ENCODE measurements around the gene HLA-DOA. TPM values are rescaled to one million over a fixed set of nuclear protein-coding genes. Genes with fewer than 3 reads are reported as not detected.
A peak's percentile ranks its signal among the peaks of the same experiment; 100 is the strongest.

HLA-DOA gene
- total and polyA plus RNA-seq, 10 of the 15 experiments (the other 5 are each of a cell fraction or from before 2014, with no cell fraction given), result 8.8 to 108 (median 58.3) TPM

GRCh38 chr6:33014841-33015634 is 5.6 kb upstream of the HLA-DOA start (continued):
- peak; percentile 57 to 80 (median 68); a peak in 5 of 6 replicates for TF ChIP-seq CTCF (IDR thresholded peaks at IDR 0.05 in 2 of 3, conservative IDR thresholded peaks at IDR 0.05 in 1 of 3; ENCODE audit: control insufficient read depth in 2 of 3, extremely low read depth in 1 of 3, insufficient read depth in 1 of 3, low read depth in 3 of 3, low read length in 3 of 3)
- TF ChIP-seq ZZZ3 (IDR thresholded peaks at IDR 0.05; ENCODE audit: control insufficient read depth, insufficient read length, low read depth), result no peak
- TF ChIP-seq NBN (IDR thresholded peaks at IDR 0.05), result peak; percentile 45; the same call in 1 of the 2 replicates
- peak; percentile 53; the same call in 1 of the 2 replicates for TF ChIP-seq YY1 (IDR thresholded peaks at IDR 0.05; ENCODE audit: low read depth, low read length)
- no peak for TF ChIP-seq USF1 (IDR thresholded peaks at IDR 0.05; ENCODE audit: borderline replicate concordance, extremely low read length, insufficient read depth, low read depth, low read length)
- peak; percentile 94 for TF ChIP-seq RAD21 (IDR thresholded peaks at IDR 0.05; ENCODE audit: insufficient read depth, low read depth, low read length)
- TF ChIP-seq MLLT1 (IDR thresholded peaks at IDR 0.05), result peak; percentile 51
- TF ChIP-seq CHD1 (IDR thresholded peaks at IDR 0.05; ENCODE audit: low read depth, low read length), result no peak
- TF ChIP-seq SMAD1 (IDR thresholded peaks at IDR 0.05; ENCODE audit: low read depth, partially characterized antibody), result no peak
- TF ChIP-seq MEF2A (IDR thresholded peaks at IDR 0.05; ENCODE audit: insufficient read depth, low read depth, low read length), result no peak
- no peak for TF ChIP-seq POU2F2 (IDR thresholded peaks at IDR 0.05; ENCODE audit: borderline replicate concordance, low read depth, low read length)
- no peak for TF ChIP-seq SIN3A (IDR thresholded peaks at IDR 0.05; ENCODE audit: low read depth, low read length)
- 0 out of 2 replicates have a peak, but pooled peaks have one; percentile 70 for TF ChIP-seq WRNIP1 (IDR thresholded peaks at IDR 0.05; ENCODE audit: borderline replicate concordance, low read depth, low read length)
- peak; percentile 51; the same call in 1 of the 2 replicates for TF ChIP-seq RFX5 (IDR thresholded peaks at IDR 0.05; ENCODE audit: low read depth, low read length)
- TF ChIP-seq HSF1 (IDR thresholded peaks at IDR 0.05; ENCODE audit: low read depth, low read length), result no peak
- TF ChIP-seq PBX3 (IDR thresholded peaks at IDR 0.05; ENCODE audit: insufficient replicate concordance, low read depth, low read length), result no peak
- TF ChIP-seq RB1 (IDR thresholded peaks at IDR 0.05; ENCODE audit: borderline replicate concordance), result peak; percentile 63; the same call in 1 of the 2 replicates
- peak; percentile 99 for TF ChIP-seq SMC3 (IDR thresholded peaks at IDR 0.05; ENCODE audit: borderline replicate concordance, low read length)
- TF ChIP-seq POLR2A (IDR thresholded peaks at IDR 0.05; ENCODE audit: low read depth, low read length), result no peak
- TF ChIP-seq RELB (IDR thresholded peaks at IDR 0.05; ENCODE audit: low read depth), result no peak
